Measurements from ENCODE around the gene ABCB1. TPM values are rescaled to one million over a fixed set of nuclear protein-coding genes. Genes with fewer than 3 reads are reported as not detected.

Gene ABCB1
- total and polyA plus RNA-seq, 9 of the 15 experiments (the other 6 are each of a cell fraction or from before 2014, with no cell fraction given), result 0.03 to 0.86 (median 0.52) TPM

DNA sequence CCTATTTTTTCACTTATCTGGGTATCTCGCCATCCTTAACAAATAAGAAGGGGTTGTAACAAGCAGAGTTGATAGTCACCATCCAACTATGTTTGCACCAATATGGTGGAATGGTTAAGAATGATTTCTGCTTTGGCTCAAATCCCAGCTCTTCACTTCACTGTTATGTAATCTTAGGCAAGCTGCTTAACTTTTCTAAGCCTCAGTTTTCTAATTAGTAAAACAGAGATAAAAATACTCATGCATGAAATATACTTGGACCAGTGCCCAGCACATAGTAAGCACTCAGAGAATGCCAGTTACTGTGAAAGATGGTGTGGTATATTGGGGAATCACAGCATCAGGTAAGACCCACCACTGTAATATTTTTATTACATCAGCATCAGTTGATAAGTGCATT is 33.6 kb downstream of the ABCB1 start (continued):
- TF ChIP-seq, protein P1, sequence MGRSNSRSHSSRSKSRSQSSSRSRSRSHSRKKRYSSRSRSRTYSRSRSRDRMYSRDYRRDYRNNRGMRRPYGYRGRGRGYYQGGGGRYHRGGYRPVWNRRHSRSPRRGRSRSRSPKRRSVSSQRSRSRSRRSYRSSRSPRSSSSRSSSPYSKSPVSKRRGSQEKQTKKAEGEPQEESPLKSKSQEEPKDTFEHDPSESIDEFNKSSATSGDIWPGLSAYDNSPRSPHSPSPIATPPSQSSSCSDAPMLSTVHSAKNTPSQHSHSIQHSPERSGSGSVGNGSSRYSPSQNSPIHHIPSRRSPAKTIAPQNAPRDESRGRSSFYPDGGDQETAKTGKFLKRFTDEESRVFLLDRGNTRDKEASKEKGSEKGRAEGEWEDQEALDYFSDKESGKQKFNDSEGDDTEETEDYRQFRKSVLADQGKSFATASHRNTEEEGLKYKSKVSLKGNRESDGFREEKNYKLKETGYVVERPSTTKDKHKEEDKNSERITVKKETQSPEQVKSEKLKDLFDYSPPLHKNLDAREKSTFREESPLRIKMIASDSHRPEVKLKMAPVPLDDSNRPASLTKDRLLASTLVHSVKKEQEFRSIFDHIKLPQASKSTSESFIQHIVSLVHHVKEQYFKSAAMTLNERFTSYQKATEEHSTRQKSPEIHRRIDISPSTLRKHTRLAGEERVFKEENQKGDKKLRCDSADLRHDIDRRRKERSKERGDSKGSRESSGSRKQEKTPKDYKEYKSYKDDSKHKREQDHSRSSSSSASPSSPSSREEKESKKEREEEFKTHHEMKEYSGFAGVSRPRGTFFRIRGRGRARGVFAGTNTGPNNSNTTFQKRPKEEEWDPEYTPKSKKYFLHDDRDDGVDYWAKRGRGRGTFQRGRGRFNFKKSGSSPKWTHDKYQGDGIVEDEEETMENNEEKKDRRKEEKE (IDR thresholded peaks at IDR 0.05; ENCODE audit: borderline replicate concordance in 1 of 2, control insufficient read depth in 1 of 2, low read depth in 2 of 2, low read length in 1 of 2), result no peak
- no peak for TF ChIP-seq ZNF174 (CRISPR knock-in tag; IDR thresholded peaks at IDR 0.05)
- no peak for TF ChIP-seq ZSCAN29 (IDR thresholded peaks at IDR 0.05)
- no peak for TF ChIP-seq BACH1 (tag; IDR thresholded peaks at IDR 0.05)
- no peak for TF ChIP-seq MED1 (CRISPR knock-in tag; IDR thresholded peaks at IDR 0.05; ENCODE audit: borderline replicate concordance)
- TF ChIP-seq, protein P2, sequence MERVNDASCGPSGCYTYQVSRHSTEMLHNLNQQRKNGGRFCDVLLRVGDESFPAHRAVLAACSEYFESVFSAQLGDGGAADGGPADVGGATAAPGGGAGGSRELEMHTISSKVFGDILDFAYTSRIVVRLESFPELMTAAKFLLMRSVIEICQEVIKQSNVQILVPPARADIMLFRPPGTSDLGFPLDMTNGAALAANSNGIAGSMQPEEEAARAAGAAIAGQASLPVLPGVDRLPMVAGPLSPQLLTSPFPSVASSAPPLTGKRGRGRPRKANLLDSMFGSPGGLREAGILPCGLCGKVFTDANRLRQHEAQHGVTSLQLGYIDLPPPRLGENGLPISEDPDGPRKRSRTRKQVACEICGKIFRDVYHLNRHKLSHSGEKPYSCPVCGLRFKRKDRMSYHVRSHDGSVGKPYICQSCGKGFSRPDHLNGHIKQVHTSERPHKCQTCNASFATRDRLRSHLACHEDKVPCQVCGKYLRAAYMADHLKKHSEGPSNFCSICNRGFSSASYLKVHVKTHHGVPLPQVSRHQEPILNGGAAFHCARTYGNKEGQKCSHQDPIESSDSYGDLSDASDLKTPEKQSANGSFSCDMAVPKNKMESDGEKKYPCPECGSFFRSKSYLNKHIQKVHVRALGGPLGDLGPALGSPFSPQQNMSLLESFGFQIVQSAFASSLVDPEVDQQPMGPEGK (CRISPR knock-in tag; IDR thresholded peaks at IDR 0.05; ENCODE audit: borderline replicate concordance), result no peak
- TF ChIP-seq SIRT6 (IDR thresholded peaks at IDR 0.05; ENCODE audit: low read depth, low read length), result no peak

Measured in K562 (cell line).